ENCODE measurements around the gene BMP8B.
"Not testable (repeated sequence)": the region's sequence is repeated elsewhere in the genome, so short reads cannot be mapped to it uniquely, and the experiment has no call there.

The BMP8B gene

GRCh38 chr1:39788758-39789570 is at the start of gene BMP8B:
Gene BMP8B, minus strand, starts transcription at chr1:39788865. Its CDS starts 380 bp downstream, at chr1:39788485.
- no peak for DNase-seq

- DNase-seq, result no peak
Observed at GRCh38 chr1:39836595-39837110, 48.0 kb upstream of the BMP8B start.

GRCh38 chr1:39835935-39836594 is 47.4 kb upstream of the BMP8B start:
- no peak for DNase-seq

- DNase-seq, result no peak
Observed at GRCh38 chr1:39835110-39835509, 46.4 kb upstream of the BMP8B start.

GRCh38 chr1:39833621-39834385 is 45.1 kb upstream of the BMP8B start:
- DNase-seq, result no peak

- DNase-seq, result no peak
Observed at GRCh38 chr1:39833121-39833520, 44.5 kb upstream of the BMP8B start.

GRCh38 chr1:39832294-39832693 is 43.6 kb upstream of the BMP8B start:
- no peak for DNase-seq

- DNase-seq, result no peak
Observed at GRCh38 chr1:39829791-39830533, 41.3 kb upstream of the BMP8B start.

- no peak for DNase-seq
Observed at GRCh38 chr1:39828734-39829133, 40.1 kb upstream of the BMP8B start.

GRCh38 chr1:39828255-39828654 is 39.6 kb upstream of the BMP8B start:
- DNase-seq, result not testable (repeated sequence)

- no peak for DNase-seq
Observed at GRCh38 chr1:39827201-39827600, 38.5 kb upstream of the BMP8B start.

GRCh38 chr1:39826583-39826982 is 37.9 kb upstream of the BMP8B start:
- DNase-seq, result no peak

GRCh38 chr1:39825432-39825941 is 36.8 kb upstream of the BMP8B start:
- no peak for DNase-seq

- DNase-seq, result not testable (repeated sequence)
Observed at GRCh38 chr1:39823450-39823849, 34.8 kb upstream of the BMP8B start.

GRCh38 chr1:39822146-39822545 is 33.5 kb upstream of the BMP8B start:
- DNase-seq, result no peak

GRCh38 chr1:39819091-39819812 is 30.6 kb upstream of the BMP8B start:
- no peak for DNase-seq

GRCh38 chr1:39818482-39818881 is 29.8 kb upstream of the BMP8B start:
- DNase-seq, result no peak

- DNase-seq, result peak; percentile 43
Observed at GRCh38 chr1:39817091-39817932, 28.6 kb upstream of the BMP8B start.

- DNase-seq, result peak; percentile 21
Observed at GRCh38 chr1:39816415-39817090, 27.9 kb upstream of the BMP8B start.

- DNase-seq, result no peak
Observed at GRCh38 chr1:39812913-39813312, 24.2 kb upstream of the BMP8B start.
